ENCODE data around the gene CALU.

DNA sequence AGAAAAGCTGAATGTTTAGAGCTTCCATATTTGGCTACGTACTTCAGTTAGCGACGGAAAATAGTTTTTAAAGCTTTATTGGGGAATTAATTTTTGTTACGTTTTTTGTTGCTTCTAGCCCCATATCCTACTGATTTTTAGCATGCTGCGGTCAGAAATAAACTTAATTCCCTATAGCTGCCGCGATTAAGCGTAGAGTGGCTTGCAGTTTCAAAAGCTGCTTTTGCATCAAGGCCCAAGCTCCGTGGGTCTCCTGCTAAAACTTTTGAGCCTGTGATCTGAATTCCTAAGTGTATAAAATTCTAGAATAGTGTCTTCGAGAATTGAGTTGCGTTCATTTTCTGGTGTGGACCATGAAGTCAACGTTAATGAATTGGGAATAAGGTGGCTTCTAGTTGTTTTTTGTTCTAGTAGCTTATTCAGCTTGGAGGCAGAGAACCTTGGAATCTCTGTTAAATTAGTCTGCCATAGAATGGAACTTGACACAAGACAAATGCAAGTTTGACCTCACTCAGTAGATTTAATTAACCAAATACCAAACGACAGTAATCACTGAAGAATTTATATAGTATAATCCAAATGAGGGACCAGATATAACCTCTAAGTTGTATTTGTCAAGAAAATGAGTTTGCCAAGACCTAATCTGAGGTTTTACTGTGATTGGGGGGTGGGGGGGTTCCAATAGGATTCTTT is 977 bp downstream of the CALU start:
- TF ChIP-seq, protein P1, sequence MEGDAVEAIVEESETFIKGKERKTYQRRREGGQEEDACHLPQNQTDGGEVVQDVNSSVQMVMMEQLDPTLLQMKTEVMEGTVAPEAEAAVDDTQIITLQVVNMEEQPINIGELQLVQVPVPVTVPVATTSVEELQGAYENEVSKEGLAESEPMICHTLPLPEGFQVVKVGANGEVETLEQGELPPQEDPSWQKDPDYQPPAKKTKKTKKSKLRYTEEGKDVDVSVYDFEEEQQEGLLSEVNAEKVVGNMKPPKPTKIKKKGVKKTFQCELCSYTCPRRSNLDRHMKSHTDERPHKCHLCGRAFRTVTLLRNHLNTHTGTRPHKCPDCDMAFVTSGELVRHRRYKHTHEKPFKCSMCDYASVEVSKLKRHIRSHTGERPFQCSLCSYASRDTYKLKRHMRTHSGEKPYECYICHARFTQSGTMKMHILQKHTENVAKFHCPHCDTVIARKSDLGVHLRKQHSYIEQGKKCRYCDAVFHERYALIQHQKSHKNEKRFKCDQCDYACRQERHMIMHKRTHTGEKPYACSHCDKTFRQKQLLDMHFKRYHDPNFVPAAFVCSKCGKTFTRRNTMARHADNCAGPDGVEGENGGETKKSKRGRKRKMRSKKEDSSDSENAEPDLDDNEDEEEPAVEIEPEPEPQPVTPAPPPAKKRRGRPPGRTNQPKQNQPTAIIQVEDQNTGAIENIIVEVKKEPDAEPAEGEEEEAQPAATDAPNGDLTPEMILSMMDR (conservative IDR thresholded peaks at IDR 0.05 in 1 of 2, IDR thresholded peaks at IDR 0.05 in 1 of 2; ENCODE audit: extremely low read depth in 1 of 2, insufficient read depth in 1 of 2, low read depth in 1 of 2, low read length in 2 of 2), result no peak
- no peak for TF ChIP-seq EZH2 (IDR thresholded peaks at IDR 0.05; ENCODE audit: borderline replicate concordance, low read length)
